ES-I3 (cell line): ENCODE results near the gene CGN.

Experiments
- H3K36me3 ChIP-seq: 2 replicates; pipeline ENCODE4 v1.6.1; 2013; ENCODE audit warnings: mild to moderate bottlenecking, low read length, control low read depth, moderate library complexity; ENCODE audit not compliant: insufficient read depth
- H3K4me1 ChIP-seq: 2 replicates; pipeline ENCODE4 v1.6.1; 2013; ENCODE audit warnings: mild to moderate bottlenecking, control low read depth, low read length; ENCODE audit not compliant: insufficient read depth
- H3K9ac ChIP-seq: 2 replicates; pipeline ENCODE4 v1.6.1; 2013; ENCODE audit warnings: low read depth, mild to moderate bottlenecking, low read length, moderate library complexity
- H3K9me3 ChIP-seq: 2 replicates; pipeline ENCODE4 v1.6.1; 2013; ENCODE audit warnings: mild to moderate bottlenecking, low read length, moderate library complexity; ENCODE audit not compliant: control insufficient read depth, insufficient read depth

Gene CGN

GRCh38 chr1:151485685-151486255 lies 25.4 kb upstream of the CGN start:
- no peak overlapping the region for H3K9ac ChIP-seq
- peaks cover 3% of the 10 kb centered on the region for H3K9me3 ChIP-seq
- H3K4me1 ChIP-seq = no peaks in the 10 kb centered on the region
- H3K36me3 ChIP-seq = no peaks in the 10 kb centered on the region

GRCh38 chr1:151486557-151486956 lies 24.6 kb upstream of the CGN start:
- Histone ChIP-seq H3K36me3 (no peaks in the 10 kb centered on the region), H3K9me3 (peaks cover 3% of the 10 kb centered on the region), H3K9ac (no peak overlapping the region), H3K4me1 (no peaks in the 10 kb centered on the region)

GRCh38 chr1:151491641-151492040 lies 19.5 kb upstream of the CGN start:
- H3K4me1 ChIP-seq = peaks cover 3% of the 10 kb centered on the region; the same call in 1 of the 2 replicates
- H3K9ac ChIP-seq = no peak overlapping the region
- H3K36me3 ChIP-seq = no peaks in the 10 kb centered on the region
- no peaks in the 10 kb centered on the region for H3K9me3 ChIP-seq

- no peaks in the 10 kb centered on the region for H3K9me3 ChIP-seq
- no peak overlapping the region for H3K9ac ChIP-seq
- peaks cover 3% of the 10 kb centered on the region; the same call in 1 of the 2 replicates for H3K4me1 ChIP-seq
- H3K36me3 ChIP-seq = no peaks in the 10 kb centered on the region
Observed at GRCh38 chr1:151492120-151492519, 19.1 kb upstream of the CGN start.

- H3K9me3 ChIP-seq = no peaks in the 10 kb centered on the region
- peaks cover 3% of the 10 kb centered on the region; the same call in 1 of the 2 replicates for H3K4me1 ChIP-seq
- H3K36me3 ChIP-seq = no peaks in the 10 kb centered on the region
- no peak overlapping the region for H3K9ac ChIP-seq
Observed at GRCh38 chr1:151493042-151493441, 18.1 kb upstream of the CGN start.

GRCh38 chr1:151494741-151495281 lies 16.4 kb upstream of the CGN start:
- Histone ChIP-seq H3K9ac (no peak overlapping the region), H3K9me3 (no peaks in the 10 kb centered on the region), H3K36me3 (no peaks in the 10 kb centered on the region), H3K4me1 (peaks cover 3% of the 10 kb centered on the region; the same call in 1 of the 2 replicates)

- H3K9ac ChIP-seq = no peak overlapping the region
Observed at GRCh38 chr1:151495316-151495715, 15.9 kb upstream of the CGN start.

GRCh38 chr1:151499365-151499764 lies 11.8 kb upstream of the CGN start:
- Histone ChIP-seq H3K4me1 (peaks cover 3% of the 10 kb centered on the region; the same call in 1 of the 2 replicates), H3K36me3 (no peaks in the 10 kb centered on the region), H3K9me3 (no peaks in the 10 kb centered on the region), H3K9ac (no peak overlapping the region)

More at GRCh38 chr1:151495316-151495715, 15.9 kb upstream of the CGN start:
- Histone ChIP-seq H3K9me3 (no peaks in the 10 kb centered on the region), H3K36me3 (no peaks in the 10 kb centered on the region), H3K4me1 (peaks cover 3% of the 10 kb centered on the region; the same call in 1 of the 2 replicates)

- Histone ChIP-seq H3K36me3 (no peaks in the 10 kb centered on the region), H3K9me3 (no peaks in the 10 kb centered on the region), H3K9ac (no peak overlapping the region), H3K4me1 (peaks cover 3% of the 10 kb centered on the region; the same call in 1 of the 2 replicates)
Observed at GRCh38 chr1:151499930-151500329, 11.3 kb upstream of the CGN start.

- H3K4me1 ChIP-seq = no peaks in the 10 kb centered on the region; the same call in 1 of the 2 replicates
- H3K9ac ChIP-seq = no peak overlapping the region
- H3K36me3 ChIP-seq = no peaks in the 10 kb centered on the region
- H3K9me3 ChIP-seq = no peaks in the 10 kb centered on the region
Observed at GRCh38 chr1:151501474-151501873, 9.7 kb upstream of the CGN start.

- no peaks in the 10 kb centered on the region; the same call in 1 of the 2 replicates for H3K4me1 ChIP-seq
- no peak overlapping the region for H3K9ac ChIP-seq
- H3K36me3 ChIP-seq = no peaks in the 10 kb centered on the region
- H3K9me3 ChIP-seq = no peaks in the 10 kb centered on the region
Observed at GRCh38 chr1:151502035-151502700, 9.0 kb upstream of the CGN start.

- no peaks in the 10 kb centered on the region for H3K36me3 ChIP-seq
- no peak overlapping the region for H3K9ac ChIP-seq
- H3K4me1 ChIP-seq = no peaks in the 10 kb centered on the region; the same call in 1 of the 2 replicates
- no peaks in the 10 kb centered on the region for H3K9me3 ChIP-seq
Observed at GRCh38 chr1:151502859-151503780, 8.1 kb upstream of the CGN start.

- H3K36me3 ChIP-seq = no peaks in the 10 kb centered on the region
- H3K4me1 ChIP-seq = no peaks in the 10 kb centered on the region; the same call in 1 of the 2 replicates
Observed at GRCh38 chr1:151504252-151504651, 6.9 kb upstream of the CGN start.

GRCh38 chr1:151504759-151505158 lies 6.4 kb upstream of the CGN start:
- Histone ChIP-seq H3K4me1 (no peaks in the 10 kb centered on the region; the same call in 1 of the 2 replicates), H3K36me3 (no peaks in the 10 kb centered on the region), H3K9ac (no peak overlapping the region), H3K9me3 (no peaks in the 10 kb centered on the region)

More at GRCh38 chr1:151504252-151504651, 6.9 kb upstream of the CGN start:
- no peaks in the 10 kb centered on the region for H3K9me3 ChIP-seq
- H3K9ac ChIP-seq = no peak overlapping the region
